Peyer's patch (tissue), 4 donors: ENCODE data around the gene MAIP1.

Experiments used
- POLR2A ChIP-seq, 2 donors: fragments of 450-650 bp; IDR thresholded peaks; one replicate each; pipeline ENCODE4 v1.5.1; 2017; ENCODE audit warnings: antibody characterized with exemption in 2 of 2, mild to moderate bottlenecking in 2 of 2, moderate library complexity in 2 of 2
- TF ChIP-seq, protein P1 (sequence below), 6 experiments: fragments of 450-650 bp in 4 of 6; fragments of 200-600 bp in 2 of 6; sonication (generic) in 1 of 6; IDR thresholded peaks; one replicate each; pipeline ENCODE4 v1.5.1; 2017 to 2019; ENCODE audit warnings: antibody characterized with exemption in 6 of 6, mild to moderate bottlenecking in 3 of 6, moderate library complexity in 1 of 6

DNA sequence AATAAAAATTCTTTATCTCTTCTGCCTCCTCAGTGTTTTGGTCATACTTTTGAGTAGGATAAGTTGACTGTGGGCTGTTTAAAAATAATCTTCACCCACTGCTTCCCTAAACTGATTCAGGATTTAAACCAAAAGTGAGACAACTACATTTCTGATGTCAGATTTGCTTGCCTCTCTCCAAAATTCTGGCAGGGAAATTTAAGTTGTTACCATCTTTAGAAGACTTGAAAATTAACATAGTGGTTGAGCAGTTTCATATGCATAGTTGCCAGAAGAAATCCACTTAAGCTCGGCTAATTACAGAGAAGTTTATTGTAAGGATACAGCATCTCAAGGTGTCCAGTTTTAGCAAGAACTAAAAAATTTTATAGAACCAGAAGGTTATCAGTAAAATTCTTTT is 57.0 kb downstream of the MAIP1 start:
- TF ChIP-seq, protein P1, sequence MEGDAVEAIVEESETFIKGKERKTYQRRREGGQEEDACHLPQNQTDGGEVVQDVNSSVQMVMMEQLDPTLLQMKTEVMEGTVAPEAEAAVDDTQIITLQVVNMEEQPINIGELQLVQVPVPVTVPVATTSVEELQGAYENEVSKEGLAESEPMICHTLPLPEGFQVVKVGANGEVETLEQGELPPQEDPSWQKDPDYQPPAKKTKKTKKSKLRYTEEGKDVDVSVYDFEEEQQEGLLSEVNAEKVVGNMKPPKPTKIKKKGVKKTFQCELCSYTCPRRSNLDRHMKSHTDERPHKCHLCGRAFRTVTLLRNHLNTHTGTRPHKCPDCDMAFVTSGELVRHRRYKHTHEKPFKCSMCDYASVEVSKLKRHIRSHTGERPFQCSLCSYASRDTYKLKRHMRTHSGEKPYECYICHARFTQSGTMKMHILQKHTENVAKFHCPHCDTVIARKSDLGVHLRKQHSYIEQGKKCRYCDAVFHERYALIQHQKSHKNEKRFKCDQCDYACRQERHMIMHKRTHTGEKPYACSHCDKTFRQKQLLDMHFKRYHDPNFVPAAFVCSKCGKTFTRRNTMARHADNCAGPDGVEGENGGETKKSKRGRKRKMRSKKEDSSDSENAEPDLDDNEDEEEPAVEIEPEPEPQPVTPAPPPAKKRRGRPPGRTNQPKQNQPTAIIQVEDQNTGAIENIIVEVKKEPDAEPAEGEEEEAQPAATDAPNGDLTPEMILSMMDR (IDR thresholded peaks at IDR 0.05) = no peak
- no peak for TF ChIP-seq POLR2A (IDR thresholded peaks at IDR 0.05)
